Cardiac fibroblast (primary cell): ENCODE measurements around the gene DPAGT1.

Source experiments
- DNase-seq, 2 donors: peaks; one replicate each; pipeline versions ENCODE4 v3.0.0 to v3.0.0-alpha.2; 2010; ENCODE audit warnings: low read depth in 2 of 2
- H3K4me3 ChIP-seq, 2 donors: replicated peaks in 1 of 2; 1 replicate in 1 of 2; 2 replicates in 1 of 2; pipeline ENCODE4 v1.5.1; 2011; ENCODE audit warnings: low read depth in 2 of 2, low read length in 2 of 2, mild to moderate bottlenecking in 2 of 2, moderate library complexity in 1 of 2
- CTCF ChIP-seq: IDR thresholded peaks from one replicate; pipeline ENCODE4 v1.5.1; 2011; ENCODE audit warnings: low read depth, mild to moderate bottlenecking, low read length, inconsistent platforms

DPAGT1 gene

GRCh38 chr11:119116235-119116594 lies 14.6 kb upstream of the DPAGT1 start:
- H3K4me3 ChIP-seq, result no peak overlapping the region
- no peak for TF ChIP-seq CTCF
- no peak for DNase-seq

GRCh38 chr11:119115484-119116234 lies 14.0 kb upstream of the DPAGT1 start:
- H3K4me3 ChIP-seq, result no peak overlapping the region
- no peak for TF ChIP-seq CTCF
- DNase-seq, result no peak

GRCh38 chr11:119114351-119114750 lies 12.7 kb upstream of the DPAGT1 start:
- DNase-seq, result no peak
- H3K4me3 ChIP-seq, result no peak overlapping the region
- no peak for TF ChIP-seq CTCF

GRCh38 chr11:119113716-119114115 lies 12.1 kb upstream of the DPAGT1 start:
- no peak for DNase-seq
- TF ChIP-seq CTCF, result no peak
- H3K4me3 ChIP-seq, result no peak overlapping the region

GRCh38 chr11:119112314-119113020 lies 10.8 kb upstream of the DPAGT1 start:
- DNase-seq, result no peak
- no peak overlapping the region for H3K4me3 ChIP-seq
- TF ChIP-seq CTCF, result no peak

GRCh38 chr11:119111361-119111925 lies 9.8 kb upstream of the DPAGT1 start:
- H3K4me3 ChIP-seq, result no peak overlapping the region
- TF ChIP-seq CTCF, result no peak
- no peak for DNase-seq
